T47D (cell line): ENCODE data around the gene ATG10.
"Not testable (repeated sequence)": the region's sequence is repeated elsewhere in the genome, so short reads cannot be mapped to it uniquely, and the experiment has no call there.

ENCODE experiments used
- DNase-seq, 2 experiments: peaks; one replicate each; pipeline versions ENCODE4 v3.0.0 to v3.0.0-alpha.2; 2011 to 2012; ENCODE audit warnings: low read depth in 1 of 2, low spot score in 1 of 2
- JUND ChIP-seq: IDR thresholded peaks from 2 replicates; pipeline ENCODE4 v1.6.1; 2012; ENCODE audit warnings: low read depth
- in situ Hi-C: cut with HindIII; loops from 2 replicates; pipeline ENCODE4 v1.10.0; 2016; ENCODE audit warnings: low sequenced_read_pairs, low pct_unique_long_range_greater_than_20kb

Gene ATG10

GRCh38 chr5:81971712-81972491, at the start of gene ATG10:
ATG10 (plus strand) TSS chr5:81972023; CDS start chr5:81987571, 15,548 bp downstream.
- peak; percentile 90 to 91 for DNase-seq
- no peak for TF ChIP-seq JUND
- in situ Hi-C loops, result no loop called here

GRCh38 chr5:81922854-81923279, 49.0 kb upstream of the ATG10 start:
- in situ Hi-C loops, result no loop called here
- no peak for TF ChIP-seq JUND
- no peak for DNase-seq

- no peak for TF ChIP-seq JUND
- in situ Hi-C loops, result no loop called here
- no peak for DNase-seq
Observed at GRCh38 chr5:81924442-81924841, 47.4 kb upstream of the ATG10 start.

GRCh38 chr5:81925009-81925408, 46.8 kb upstream of the ATG10 start:
- no peak for TF ChIP-seq JUND
- no peak for DNase-seq
- in situ Hi-C loops, result no loop called here

GRCh38 chr5:81925981-81926380, 45.8 kb upstream of the ATG10 start:
- in situ Hi-C loops, result no loop called here
- DNase-seq, result no peak
- TF ChIP-seq JUND, result no peak

GRCh38 chr5:81936066-81936465, 35.8 kb upstream of the ATG10 start:
- in situ Hi-C loops, result no loop called here
- no peak for DNase-seq
- TF ChIP-seq JUND, result no peak

GRCh38 chr5:81936750-81937149, 35.1 kb upstream of the ATG10 start:
- no peak for DNase-seq
- TF ChIP-seq JUND, result no peak
- in situ Hi-C loops, result no loop called here

GRCh38 chr5:81942746-81943145, 29.1 kb upstream of the ATG10 start:
- in situ Hi-C loops, result no loop called here
- DNase-seq, result no peak
- TF ChIP-seq JUND, result no peak

GRCh38 chr5:81948349-81948748, 23.5 kb upstream of the ATG10 start:
- no peak for DNase-seq
- in situ Hi-C loops, result no loop called here
- no peak for TF ChIP-seq JUND

GRCh38 chr5:81949462-81949861, 22.4 kb upstream of the ATG10 start:
- no peak for DNase-seq
- in situ Hi-C loops, result no loop called here
- no peak for TF ChIP-seq JUND

- no peak for TF ChIP-seq JUND
- in situ Hi-C loops, result no loop called here
Observed at GRCh38 chr5:81950996-81951395, 20.8 kb upstream of the ATG10 start.

GRCh38 chr5:81954796-81955195, 17.0 kb upstream of the ATG10 start:
- DNase-seq, in situ Hi-C loops: not testable (repeated sequence)

More at GRCh38 chr5:81950996-81951395, 20.8 kb upstream of the ATG10 start:
- DNase-seq, result no peak

GRCh38 chr5:81958129-81958528, 13.7 kb upstream of the ATG10 start:
- DNase-seq, in situ Hi-C loops: not testable (repeated sequence)
